Activated naive CD4-positive, alpha-beta T cell (primary cell): Measurements from ENCODE around the gene SLC2A14.
"Not testable (repeated sequence)": the region's sequence is repeated elsewhere in the genome, so short reads cannot be mapped to it uniquely, and the experiment has no call there.

Source experiments
- DNase-seq, 4 experiments: peaks; one replicate each; lab custom pipeline; 2025; lab: John Stamatoyannopoulos, UW

Gene SLC2A14

GRCh38 chr12:7872566-7873319, at the start of gene SLC2A14:
SLC2A14 (minus strand) TSS chr12:7872915; CDS start chr12:7869880, 3,035 bp downstream.
- no peak for DNase-seq

DNA sequence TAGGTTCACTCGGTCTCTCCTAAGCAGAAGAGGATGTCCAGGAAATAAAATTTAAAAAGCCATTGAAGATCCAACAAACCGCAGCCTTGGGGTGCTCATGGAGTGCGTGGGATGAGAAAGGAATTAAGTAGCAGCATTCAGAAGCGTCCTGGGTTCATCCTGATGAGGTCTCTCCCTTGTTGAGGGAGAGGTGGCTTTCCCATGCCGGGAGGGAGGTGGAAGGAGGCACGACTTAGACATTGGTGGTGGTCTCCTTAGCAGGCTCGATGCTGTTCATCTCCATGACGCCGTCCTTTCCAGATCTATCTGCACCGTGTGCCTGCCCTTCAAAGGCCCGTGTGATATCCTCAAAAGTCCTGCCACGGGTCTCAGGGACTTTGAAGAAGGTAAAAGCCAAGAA, 48.5 kb upstream of the SLC2A14 start:
- not testable (repeated sequence) for DNase-seq

GRCh38 chr12:7918268-7918590, 45.5 kb upstream of the SLC2A14 start:
- DNase-seq: not testable (repeated sequence)

DNA sequence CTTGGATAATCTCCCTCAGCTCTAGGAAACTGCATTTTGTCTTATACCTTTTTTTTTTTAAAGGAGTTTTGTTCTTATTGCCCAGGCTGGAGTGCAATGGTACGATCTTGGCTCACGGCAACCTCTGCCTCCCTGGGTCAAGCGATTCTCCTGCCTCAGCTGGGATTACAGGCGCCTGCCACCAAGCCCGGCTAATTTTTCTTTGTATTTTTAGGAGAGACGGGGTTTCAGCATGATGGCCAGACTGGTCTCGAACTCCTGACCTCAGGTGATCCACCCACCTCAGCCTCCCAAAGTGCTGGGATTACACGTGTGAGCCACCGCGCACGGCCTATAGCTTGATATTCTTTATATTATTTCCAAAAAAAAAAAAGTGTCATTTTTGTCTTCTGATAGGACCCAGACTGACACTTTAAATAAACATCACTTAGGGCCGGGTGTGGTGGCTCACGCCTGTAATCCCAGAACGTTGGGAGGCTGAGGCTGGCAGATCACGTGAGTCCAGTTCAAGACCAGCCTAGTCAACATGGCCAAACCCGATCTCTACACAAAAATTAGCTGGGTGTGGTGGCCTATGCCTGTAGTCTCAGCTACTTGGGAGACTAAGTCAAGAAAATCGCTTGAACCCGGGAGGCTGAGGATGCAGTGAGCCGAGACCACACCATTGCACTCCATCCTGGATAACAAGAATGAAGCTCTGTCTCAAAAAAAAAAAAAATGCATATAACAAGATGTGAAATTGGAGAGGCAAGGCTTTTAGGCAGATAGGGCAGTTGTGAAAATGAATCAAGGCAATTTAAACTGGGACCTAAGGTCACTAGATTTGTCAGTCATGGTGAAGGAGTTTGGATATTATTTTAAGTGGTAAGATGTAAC, 44.9 kb upstream of the SLC2A14 start:
- no peak for DNase-seq

DNA sequence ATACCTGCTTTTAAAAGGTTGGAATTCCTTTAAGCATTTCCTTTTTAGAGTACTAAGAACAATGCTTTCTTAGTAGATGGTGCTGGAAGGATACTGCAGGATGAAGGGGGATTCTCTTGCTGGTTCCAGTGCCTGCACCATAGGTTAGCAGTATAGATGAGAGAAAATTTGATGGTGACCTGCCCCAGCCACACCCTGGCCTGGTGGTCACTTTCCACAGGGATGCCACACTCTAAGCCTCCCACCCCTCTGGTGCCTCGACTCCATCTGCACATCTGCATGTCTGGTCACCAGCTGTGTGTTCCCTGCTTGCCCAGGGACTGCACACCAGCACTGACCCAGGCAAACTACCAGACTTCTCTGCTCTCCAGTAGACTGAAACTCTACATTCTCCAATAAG, 44.2 kb upstream of the SLC2A14 start:
- no peak for DNase-seq

DNA sequence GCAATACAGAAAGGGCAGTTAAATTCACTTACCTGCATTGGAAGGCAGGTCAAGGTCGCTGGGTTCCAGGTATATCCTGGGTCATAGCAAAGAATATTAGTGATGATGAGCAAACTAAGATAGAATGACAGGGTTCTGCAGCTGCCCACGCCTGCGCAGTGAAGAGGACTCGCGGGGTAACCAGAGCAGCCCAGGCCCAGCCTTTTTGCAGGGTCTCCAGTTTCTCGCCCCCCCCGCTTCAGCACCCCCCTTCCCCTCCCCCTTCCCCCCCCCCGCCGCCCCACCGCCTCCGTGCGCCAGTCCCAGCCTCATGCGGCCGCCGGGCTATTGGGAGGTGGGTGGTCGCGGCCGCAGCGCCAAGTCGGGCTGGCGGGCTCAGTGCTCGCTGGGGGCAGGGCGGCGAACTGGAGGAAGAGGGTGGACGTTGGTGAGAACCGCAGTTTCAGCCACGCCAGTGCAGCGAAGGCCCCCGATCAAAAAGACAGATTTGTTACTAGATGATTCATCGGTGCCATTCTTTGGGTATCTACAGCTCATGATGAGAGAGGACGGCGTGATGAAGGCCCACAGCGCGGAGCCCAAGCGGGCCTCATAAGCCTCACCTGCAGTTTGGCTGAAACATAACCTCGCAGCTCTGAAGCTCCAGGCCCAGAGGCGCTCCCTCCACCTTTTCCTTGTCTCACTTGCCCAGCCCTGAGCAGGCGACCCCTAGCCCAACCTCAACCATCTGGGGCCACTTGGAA, 43.1 kb upstream of the SLC2A14 start:
- DNase-seq: no peak

GRCh38 chr12:7910106-7910505, 37.4 kb upstream of the SLC2A14 start:
- not testable (repeated sequence) for DNase-seq

DNA sequence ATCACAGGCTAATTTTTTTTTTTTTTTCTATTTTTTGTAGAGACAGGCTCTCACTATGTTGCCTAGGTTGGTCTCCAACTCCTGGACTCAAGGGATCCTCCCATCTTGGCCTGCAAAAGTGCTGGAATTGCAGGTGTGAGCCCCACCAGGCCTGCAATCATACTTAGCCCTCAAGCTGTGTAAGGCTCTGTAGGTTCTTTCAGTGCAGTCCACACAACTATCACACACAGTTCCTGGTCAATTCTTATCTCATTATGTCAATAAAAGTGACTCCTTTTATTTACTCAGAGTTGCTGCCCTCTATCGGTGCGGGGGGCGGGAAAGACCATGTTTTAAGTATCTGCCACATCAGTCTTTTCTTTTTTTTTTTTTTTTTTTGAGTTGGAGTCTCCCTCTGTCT, 34.3 kb upstream of the SLC2A14 start:
- no peak for DNase-seq

GRCh38 chr12:7906303-7906702, 33.6 kb upstream of the SLC2A14 start:
- DNase-seq: not testable (repeated sequence)

GRCh38 chr12:7905600-7906125, 32.9 kb upstream of the SLC2A14 start:
- DNase-seq: not testable (repeated sequence)

DNA sequence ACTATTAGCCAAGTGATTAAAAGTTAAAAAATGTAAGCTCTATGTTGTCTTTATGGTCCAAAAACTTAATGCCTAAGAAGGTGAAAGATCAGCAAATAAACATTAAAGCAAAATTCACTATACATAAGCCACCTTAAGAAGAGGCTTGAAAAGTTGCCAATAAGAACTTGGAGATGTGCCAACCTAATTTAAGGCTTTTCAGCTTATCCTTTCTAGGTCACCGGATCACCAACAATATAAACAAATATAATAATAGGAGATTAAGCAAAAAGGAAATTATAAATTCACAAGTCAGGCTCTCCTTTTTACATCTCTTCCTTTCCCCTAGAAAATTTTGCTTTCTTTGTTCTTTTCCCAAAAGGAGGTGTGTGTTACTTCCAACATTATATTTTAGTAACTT, 32.4 kb upstream of the SLC2A14 start:
- DNase-seq: no peak

- not testable (repeated sequence) for DNase-seq
These were observed 29.7 kb upstream of the SLC2A14 start for GRCh38 chr12:7902416-7902815.

DNA sequence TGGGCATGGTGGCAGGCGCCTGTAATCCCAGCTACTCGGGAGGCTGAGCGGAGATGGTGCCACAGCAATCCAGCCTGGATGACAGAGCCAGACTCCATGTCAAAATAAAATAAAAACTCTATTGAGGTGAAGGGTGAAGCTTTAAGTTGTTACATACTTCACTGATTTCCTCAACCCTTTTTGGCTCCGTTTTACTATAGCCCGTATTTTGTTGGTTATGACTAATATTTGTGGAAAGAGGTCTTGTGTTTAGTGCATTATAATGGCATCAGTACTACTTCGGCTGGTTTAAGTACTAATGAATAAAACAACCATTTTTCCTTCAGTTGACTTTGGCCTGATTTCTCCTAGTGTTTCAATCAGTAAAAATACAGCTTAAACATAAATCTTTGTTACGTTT, 27.0 kb upstream of the SLC2A14 start:
- DNase-seq: no peak

GRCh38 chr12:7896726-7897125, 24.0 kb upstream of the SLC2A14 start:
- not testable (repeated sequence) for DNase-seq

- no peak for DNase-seq
These were observed 19.7 kb upstream of the SLC2A14 start for GRCh38 chr12:7892186-7892980.

GRCh38 chr12:7884689-7885088, 12.0 kb upstream of the SLC2A14 start:
- no peak for DNase-seq

- not testable (repeated sequence) for DNase-seq
These were observed 9.0 kb upstream of the SLC2A14 start for GRCh38 chr12:7881736-7882120.

DNA sequence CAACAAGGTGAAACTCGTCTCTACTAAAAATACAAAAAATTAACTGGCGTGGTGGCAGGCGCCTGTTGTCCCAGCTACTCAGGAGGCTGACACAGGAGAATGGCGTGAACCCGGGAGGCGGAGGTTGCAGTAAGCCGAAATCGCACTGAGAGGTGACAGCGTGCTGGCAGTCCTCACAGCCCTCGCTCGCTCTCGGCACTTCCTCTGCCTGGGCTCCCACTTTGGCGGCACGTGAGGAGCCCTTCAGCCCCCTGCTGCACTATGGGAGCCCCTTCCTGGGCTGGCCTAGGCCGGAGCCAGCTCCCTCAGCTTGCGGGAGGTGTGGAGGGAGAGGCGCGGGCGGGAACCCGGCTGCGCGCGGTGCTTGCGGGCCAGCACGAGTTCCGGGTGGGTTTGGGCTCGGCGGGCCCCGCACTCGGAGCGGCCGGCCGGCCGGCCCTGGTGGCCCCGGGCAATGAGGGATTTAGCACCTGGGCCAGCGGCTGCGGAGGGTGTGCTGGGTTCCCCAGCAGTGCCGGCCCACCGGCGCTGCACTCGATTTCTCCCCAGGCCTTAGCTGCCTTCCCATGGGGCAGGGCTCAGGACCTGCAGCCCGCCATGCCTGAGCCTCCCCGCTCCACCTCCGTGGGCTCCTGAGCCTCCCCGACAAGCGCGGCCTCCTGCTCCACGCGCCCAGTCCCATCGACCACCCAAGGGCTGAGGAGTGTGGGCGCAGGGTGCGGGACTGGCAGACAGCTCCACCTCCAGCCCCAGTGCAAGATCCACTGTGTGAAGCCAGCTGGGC, 8.4 kb upstream of the SLC2A14 start:
- not testable (repeated sequence) for DNase-seq

DNA sequence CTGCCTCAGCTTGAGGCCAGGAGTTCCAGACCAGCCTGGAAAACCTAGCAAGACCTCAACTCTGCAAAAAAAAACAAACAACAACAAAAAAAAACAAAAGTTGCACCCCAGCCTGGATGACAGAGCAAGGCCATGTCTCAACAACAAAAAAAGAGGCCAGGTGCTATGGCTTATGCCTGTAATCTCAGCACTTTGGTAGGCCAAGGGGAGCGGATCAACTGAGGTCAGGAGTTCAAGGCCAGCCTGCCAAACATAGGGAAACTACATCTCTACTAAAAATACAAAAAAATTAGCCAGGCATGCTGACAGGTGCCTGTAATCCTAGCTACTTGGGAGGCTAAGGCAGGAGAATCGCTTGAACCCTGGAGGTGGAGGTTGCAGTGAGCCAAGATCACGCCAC, 6.5 kb upstream of the SLC2A14 start:
- DNase-seq: no peak

DNA sequence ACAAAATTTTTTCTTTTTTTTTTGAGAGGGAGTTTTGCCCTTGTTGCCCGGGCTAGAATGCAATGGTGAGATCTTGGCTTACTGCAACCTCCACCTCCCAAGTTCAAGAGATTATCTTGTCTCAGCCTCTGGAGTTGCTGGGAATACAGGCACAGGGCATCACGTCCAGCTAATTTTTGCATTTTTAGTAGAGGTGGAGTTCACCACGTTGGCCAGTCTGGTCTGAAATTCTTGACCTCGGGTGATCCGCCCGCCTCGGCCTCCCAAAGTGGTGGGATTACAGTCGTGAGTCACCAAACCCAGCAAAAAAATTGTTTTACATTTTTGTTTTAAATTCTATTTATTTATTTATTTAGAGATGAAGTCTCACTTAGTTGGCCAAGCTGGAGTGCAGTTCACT, 4.7 kb upstream of the SLC2A14 start:
- no peak for DNase-seq

- no peak for DNase-seq
These were observed 2.4 kb downstream of the SLC2A14 start for GRCh38 chr12:7870335-7870734.
